Thoracic aorta (tissue), 2 donors: ENCODE results near the gene POC1A. TPM values are rescaled to one million over a fixed set of nuclear protein-coding genes. Genes with fewer than 3 reads are reported as not detected.

Source experiments
- ATAC-seq: fragments of 150-250 bp; one replicate; pipeline ENCODE4 v1.8.0; 2017; ENCODE audit warnings: low read depth; ENCODE audit not compliant: insufficient number of reproducible peaks, low FRiP score
- DNase-seq: peaks from one replicate; pipeline ENCODE4 v3.0.0-alpha.2; 2020; ENCODE audit warnings: low spot score
- H3K27ac ChIP-seq, 2 donors: fragments of 200-600 bp; sonication (generic); 1 replicate in 1 of 2; 2 replicates in 1 of 2; pipeline ENCODE4 v1.5.1; 2016; ENCODE audit warnings: mild to moderate bottlenecking in 2 of 2, moderate library complexity in 2 of 2
- H3K27me3 ChIP-seq: fragments of 200-600 bp; sonication (generic); replicated peaks from 2 replicates; pipeline ENCODE4 v1.6.0; 2016; ENCODE audit warnings: mild to moderate bottlenecking; ENCODE audit not compliant: insufficient read depth
- H3K36me3 ChIP-seq: fragments of 200-600 bp; sonication (generic); one replicate; pipeline ENCODE4 v1.5.1; 2016
- H3K4me1 ChIP-seq, 2 donors: fragments of 200-600 bp; sonication (generic); 1 replicate in 1 of 2; 2 replicates in 1 of 2; pipeline versions ENCODE4 v1.5.1 to v1.6.0; 2016; ENCODE audit warnings: low read depth in 2 of 2, mild to moderate bottlenecking in 1 of 2; ENCODE audit not compliant: control insufficient read depth in 1 of 2
- H3K4me3 ChIP-seq: fragments of 200-600 bp; sonication (generic); 2 replicates; pipeline ENCODE4 v1.5.1; 2016; ENCODE audit warnings: mild to moderate bottlenecking
- H3K9me3 ChIP-seq: fragments of 200-600 bp; sonication (generic); 2 replicates; pipeline ENCODE4 v1.5.1; 2016
- total RNA-seq, 2 donors: library from RNA; depleted of rRNA; stranded (reverse); fragments of >200 nt; gene quantifications; one replicate each; pipeline versions ENCODE4 v1.1.0 to v1.2.3, GENCODE V29; 2016
- TF ChIP-seq, protein P1 (sequence below): fragments of 200-600 bp; sonication (generic); IDR thresholded peaks from one replicate; pipeline ENCODE4 v1.5.1; 2019; ENCODE audit warnings: antibody characterized with exemption

The POC1A gene
- total RNA-seq, 2 donors from 2014 or later = 8.1 TPM; not detected in 1

- TF ChIP-seq, protein P1, sequence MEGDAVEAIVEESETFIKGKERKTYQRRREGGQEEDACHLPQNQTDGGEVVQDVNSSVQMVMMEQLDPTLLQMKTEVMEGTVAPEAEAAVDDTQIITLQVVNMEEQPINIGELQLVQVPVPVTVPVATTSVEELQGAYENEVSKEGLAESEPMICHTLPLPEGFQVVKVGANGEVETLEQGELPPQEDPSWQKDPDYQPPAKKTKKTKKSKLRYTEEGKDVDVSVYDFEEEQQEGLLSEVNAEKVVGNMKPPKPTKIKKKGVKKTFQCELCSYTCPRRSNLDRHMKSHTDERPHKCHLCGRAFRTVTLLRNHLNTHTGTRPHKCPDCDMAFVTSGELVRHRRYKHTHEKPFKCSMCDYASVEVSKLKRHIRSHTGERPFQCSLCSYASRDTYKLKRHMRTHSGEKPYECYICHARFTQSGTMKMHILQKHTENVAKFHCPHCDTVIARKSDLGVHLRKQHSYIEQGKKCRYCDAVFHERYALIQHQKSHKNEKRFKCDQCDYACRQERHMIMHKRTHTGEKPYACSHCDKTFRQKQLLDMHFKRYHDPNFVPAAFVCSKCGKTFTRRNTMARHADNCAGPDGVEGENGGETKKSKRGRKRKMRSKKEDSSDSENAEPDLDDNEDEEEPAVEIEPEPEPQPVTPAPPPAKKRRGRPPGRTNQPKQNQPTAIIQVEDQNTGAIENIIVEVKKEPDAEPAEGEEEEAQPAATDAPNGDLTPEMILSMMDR = no peak
- no peaks in the 10 kb centered on the region for H3K36me3 ChIP-seq
- no peak for ATAC-seq
- H3K9me3 ChIP-seq = no peaks in the 10 kb centered on the region
- no peak overlapping the region for H3K4me3 ChIP-seq
- DNase-seq = no peak
- H3K4me1 ChIP-seq = peaks cover 12 to 41% of the 10 kb centered on the region in 2 donors
- H3K27me3 ChIP-seq = no peaks in the 10 kb centered on the region
- peak overlapping the region; percentile 59 to 71 for H3K27ac ChIP-seq
Observed at GRCh38 chr3:52041118-52041731, 113.0 kb downstream of the POC1A start.

DNA sequence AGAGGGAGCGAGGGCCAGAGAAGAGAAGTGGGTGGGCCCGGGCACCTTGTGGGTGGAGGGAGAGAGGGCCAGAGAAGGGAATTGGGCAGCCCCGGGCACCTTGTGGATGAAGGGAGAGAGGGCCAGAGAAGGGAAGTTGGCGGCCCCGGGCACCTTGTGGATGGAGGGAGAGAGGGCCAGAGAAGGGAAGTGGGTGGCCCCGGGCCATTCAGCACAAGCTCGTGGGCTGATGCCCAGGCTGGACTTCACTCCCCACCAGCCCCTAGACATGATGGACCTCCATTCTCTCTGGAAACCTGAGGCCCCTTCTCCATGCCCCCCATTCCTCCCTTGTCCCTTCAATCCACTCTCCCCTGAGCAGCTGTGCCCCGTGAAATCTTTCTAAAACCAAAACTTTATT is 113.6 kb downstream of the POC1A start:
- TF ChIP-seq, protein P1 = no peak
- H3K4me1 ChIP-seq = peaks cover 7 to 35% of the 10 kb centered on the region in 2 donors
- DNase-seq (no peak), ATAC-seq (no peak)
- H3K9me3 ChIP-seq = no peaks in the 10 kb centered on the region
- no peak overlapping the region for H3K4me3 ChIP-seq
- no peaks in the 10 kb centered on the region for H3K27me3 ChIP-seq
- H3K27ac ChIP-seq = peak overlapping the region; percentile 59 to 71
- no peaks in the 10 kb centered on the region for H3K36me3 ChIP-seq

GRCh38 chr3:52039846-52040245 is 114.4 kb downstream of the POC1A start:
- H3K36me3 ChIP-seq = no peaks in the 10 kb centered on the region
- TF ChIP-seq, protein P1 = no peak
- H3K4me3 ChIP-seq = no peak overlapping the region
- peak overlapping the region; percentile 63 to 71 for H3K27ac ChIP-seq
- DNase-seq = peak; percentile 52
- H3K4me1 ChIP-seq = peaks cover 7 to 31% of the 10 kb centered on the region in 2 donors
- no peaks in the 10 kb centered on the region for H3K9me3 ChIP-seq
- ATAC-seq = peak; percentile 44
- H3K27me3 ChIP-seq = no peaks in the 10 kb centered on the region

GRCh38 chr3:52039426-52039825 is 114.8 kb downstream of the POC1A start:
- Histone ChIP-seq H3K36me3 (no peaks in the 10 kb centered on the region), H3K9me3 (no peaks in the 10 kb centered on the region), H3K4me3 (no peak overlapping the region), H3K27ac (peak overlapping the region; percentile 15 to 63), H3K27me3 (no peaks in the 10 kb centered on the region), H3K4me1 (peaks cover 7 to 31% of the 10 kb centered on the region in 2 donors)
- TF ChIP-seq, protein P1 = no peak
- DNase-seq (no peak), ATAC-seq (peak; percentile 6)

- TF ChIP-seq, protein P1 = no peak
- no peak overlapping the region for H3K27ac ChIP-seq
- ATAC-seq = no peak
Observed at GRCh38 chr3:52038227-52038626, 116.0 kb downstream of the POC1A start.

More at GRCh38 chr3:52038227-52038626, 116.0 kb downstream of the POC1A start:
- H3K4me3 ChIP-seq = no peak overlapping the region
- DNase-seq = no peak
- no peaks in the 10 kb centered on the region for H3K9me3 ChIP-seq
- no peaks in the 10 kb centered on the region for H3K27me3 ChIP-seq
- H3K36me3 ChIP-seq = no peaks in the 10 kb centered on the region
- H3K4me1 ChIP-seq = peaks cover 7 to 25% of the 10 kb centered on the region in 2 donors
